ENCODE data around the gene CCDC141. TPM values are rescaled to one million over a fixed set of nuclear protein-coding genes. Genes with fewer than 3 reads are reported as not detected.

The CCDC141 gene
- polyA plus RNA-seq, 4 donors: 0.24 to 0.39 (median 0.30) TPM

GRCh38 chr2:178834086-178834485 lies 215.9 kb downstream of the CCDC141 start:
- DNase-seq (ENCODE audit: low read depth in 4 of 4, low spot score in 2 of 4): no peak

- DNase-seq (ENCODE audit: low read depth in 4 of 4, low spot score in 2 of 4): no peak
Measured at GRCh38 chr2:178833382-178833781, 216.6 kb downstream of the CCDC141 start.

- DNase-seq (ENCODE audit: low read depth in 4 of 4, low spot score in 2 of 4): no peak
Measured at GRCh38 chr2:178830451-178830850, 219.5 kb downstream of the CCDC141 start.

GRCh38 chr2:178829981-178830380 lies 220.0 kb downstream of the CCDC141 start:
- DNase-seq (ENCODE audit: low read depth in 4 of 4, low spot score in 2 of 4): no peak

- no peak for DNase-seq (ENCODE audit: low read depth in 4 of 4, low spot score in 2 of 4)
Measured at GRCh38 chr2:178829299-178829960, 220.5 kb downstream of the CCDC141 start.

GRCh38 chr2:178828486-178828881 lies 221.5 kb downstream of the CCDC141 start:
- DNase-seq (ENCODE audit: low read depth in 4 of 4, low spot score in 2 of 4): no peak

- DNase-seq (ENCODE audit: low read depth in 4 of 4, low spot score in 2 of 4): no peak
Measured at GRCh38 chr2:178827739-178828485, 222.0 kb downstream of the CCDC141 start.

GRCh38 chr2:178827111-178827510 lies 222.8 kb downstream of the CCDC141 start:
- no peak for DNase-seq (ENCODE audit: low read depth in 4 of 4, low spot score in 2 of 4)

GRCh38 chr2:178825183-178825582 lies 224.8 kb downstream of the CCDC141 start:
- no peak for DNase-seq (ENCODE audit: low read depth in 4 of 4, low spot score in 2 of 4)

- DNase-seq (ENCODE audit: low read depth in 4 of 4, low spot score in 2 of 4): no peak
Measured at GRCh38 chr2:178824181-178824580, 225.8 kb downstream of the CCDC141 start.

- DNase-seq (ENCODE audit: low read depth in 4 of 4, low spot score in 2 of 4): no peak
Measured at GRCh38 chr2:178819992-178820391, 229.9 kb downstream of the CCDC141 start.

- no peak for DNase-seq (ENCODE audit: low read depth in 4 of 4, low spot score in 2 of 4)
Measured at GRCh38 chr2:178819147-178819875, 230.6 kb downstream of the CCDC141 start.

- DNase-seq (ENCODE audit: low read depth in 4 of 4, low spot score in 2 of 4): no peak
Measured at GRCh38 chr2:178811901-178812300, 238.0 kb downstream of the CCDC141 start.

- DNase-seq (ENCODE audit: low read depth in 4 of 4, low spot score in 2 of 4): no peak
Measured at GRCh38 chr2:178811045-178811444, 238.9 kb downstream of the CCDC141 start.

GRCh38 chr2:178810422-178810821 lies 239.5 kb downstream of the CCDC141 start:
- DNase-seq (ENCODE audit: low read depth in 4 of 4, low spot score in 2 of 4): no peak

GRCh38 chr2:178807227-178808008 lies 242.5 kb downstream of the CCDC141 start, which contains the start of gene TTN:
TSS of gene TTN (minus strand) at chr2:178807423. CDS start at chr2:178804642, 2,781 bp downstream.
- no peak for DNase-seq (ENCODE audit: low read depth in 4 of 4, low spot score in 2 of 4)

GRCh38 chr2:178806543-178806942 lies 243.4 kb downstream of the CCDC141 start:
- no peak for DNase-seq (ENCODE audit: low read depth in 4 of 4, low spot score in 2 of 4)

GRCh38 chr2:178805457-178805856 lies 244.5 kb downstream of the CCDC141 start:
- DNase-seq (ENCODE audit: low read depth in 4 of 4, low spot score in 2 of 4): no peak

GRCh38 chr2:178804791-178805190 lies 245.1 kb downstream of the CCDC141 start:
- no peak for DNase-seq (ENCODE audit: low read depth in 4 of 4, low spot score in 2 of 4)

- DNase-seq (ENCODE audit: low read depth in 4 of 4, low spot score in 2 of 4): no peak
Measured at GRCh38 chr2:178800510-178800909, 249.4 kb downstream of the CCDC141 start.

GRCh38 chr2:178799305-178799704 lies 250.6 kb downstream of the CCDC141 start:
- DNase-seq (ENCODE audit: low read depth in 4 of 4, low spot score in 2 of 4): no peak
